GM18951 (cell line): ENCODE measurements around the gene ZNF629.
A peak's percentile ranks its signal among the peaks of the same experiment; 100 is the strongest.

Source experiments
- POLR2A ChIP-seq: IDR thresholded peaks from 4 replicates; pipeline ENCODE4 v1.6.1; 2011; ENCODE audit warnings: mild to moderate bottlenecking; ENCODE audit not compliant: insufficient read length, insufficient read depth; ENCODE audit errors: extremely low read depth
- in situ Hi-C: fragments of 300-500 bp; cut with MboI; formaldehyde crosslinking; loops from one replicate; pipeline ENCODE4 v1.12.0; 2022; ENCODE audit warnings: low sequenced_read_pairs, mixed read lengths, inconsistent platforms; ENCODE audit not compliant: unreplicated experiment

Gene ZNF629

GRCh38 chr16:30780021-30780420 lies 7.0 kb downstream of the ZNF629 start:
- in situ Hi-C loops: no loop called here

GRCh38 chr16:30779596-30779995 lies 7.4 kb downstream of the ZNF629 start:
- in situ Hi-C loops: no loop called here
- no peak for TF ChIP-seq POLR2A

More at GRCh38 chr16:30780021-30780420, 7.0 kb downstream of the ZNF629 start:
- TF ChIP-seq POLR2A: no peak

DNA sequence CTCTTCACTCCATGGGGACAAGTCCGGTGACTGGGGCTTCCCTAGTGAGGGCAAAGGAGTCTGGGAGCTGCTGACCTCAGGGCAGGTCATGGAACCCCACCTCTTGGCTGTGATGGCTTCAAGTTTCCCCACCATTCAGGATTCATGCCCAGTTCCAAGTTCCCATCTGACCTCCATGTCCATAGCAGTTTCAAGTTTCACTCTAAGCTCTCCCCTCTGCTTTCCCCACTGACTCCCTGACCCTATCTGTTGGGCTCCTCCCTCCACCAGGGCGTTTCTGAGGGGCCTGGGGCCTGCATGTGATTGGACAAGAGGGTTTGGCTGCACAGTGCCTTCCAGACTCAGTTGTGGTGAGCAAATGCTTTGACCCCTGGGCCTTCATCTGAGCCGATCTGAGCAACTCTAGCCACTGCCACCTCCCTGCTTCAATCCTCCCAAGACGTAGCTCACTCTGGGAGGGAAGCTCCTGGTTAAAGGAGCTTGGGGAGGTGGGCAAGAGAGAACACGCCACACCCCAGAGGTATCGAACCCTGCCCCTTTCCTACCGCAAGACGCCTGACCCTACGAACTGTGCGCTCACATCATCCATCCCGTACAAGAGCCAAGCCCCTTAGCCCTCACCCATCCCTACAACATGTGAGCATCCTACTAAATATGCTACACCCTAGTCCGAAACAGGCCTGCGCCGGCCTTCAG lies 8.3 kb downstream of the ZNF629 start:
- in situ Hi-C loops: no loop called here
- no peak for TF ChIP-seq POLR2A

DNA sequence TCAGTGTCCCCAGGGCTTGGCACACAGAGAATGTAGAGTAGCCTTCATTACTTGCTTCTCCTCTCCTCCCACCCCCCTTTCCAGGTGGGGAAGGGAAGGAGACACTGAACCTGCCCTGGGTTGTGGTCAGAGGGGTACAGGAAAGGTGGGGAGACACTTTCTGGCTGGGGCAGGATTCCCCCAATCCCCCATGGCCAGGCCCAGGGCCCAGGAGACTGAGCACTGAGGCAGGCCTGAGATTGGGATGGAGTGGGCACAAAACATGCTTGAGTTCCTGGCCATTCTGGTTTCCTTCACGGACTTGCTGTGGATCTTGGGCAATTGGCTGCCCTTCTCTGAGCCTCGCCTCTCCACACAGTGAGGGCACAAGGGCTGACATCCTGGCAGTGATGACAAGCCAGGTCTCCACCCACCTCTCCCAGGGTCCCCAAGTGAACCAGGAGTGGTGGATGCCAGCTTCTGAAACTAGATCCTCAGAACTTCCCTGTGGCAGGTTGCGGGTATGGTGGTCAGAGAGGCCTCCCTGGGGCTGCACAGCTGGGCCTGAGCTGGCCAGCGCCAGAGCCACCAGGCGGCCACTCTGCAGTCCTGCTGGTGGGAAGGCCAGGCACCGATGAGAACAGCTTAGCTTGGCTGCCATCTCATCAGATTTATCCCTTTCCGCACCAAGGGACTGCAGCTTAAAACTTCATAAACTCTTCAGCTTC lies 9.3 kb downstream of the ZNF629 start:
- in situ Hi-C loops: no loop called here
- no peak for TF ChIP-seq POLR2A

DNA sequence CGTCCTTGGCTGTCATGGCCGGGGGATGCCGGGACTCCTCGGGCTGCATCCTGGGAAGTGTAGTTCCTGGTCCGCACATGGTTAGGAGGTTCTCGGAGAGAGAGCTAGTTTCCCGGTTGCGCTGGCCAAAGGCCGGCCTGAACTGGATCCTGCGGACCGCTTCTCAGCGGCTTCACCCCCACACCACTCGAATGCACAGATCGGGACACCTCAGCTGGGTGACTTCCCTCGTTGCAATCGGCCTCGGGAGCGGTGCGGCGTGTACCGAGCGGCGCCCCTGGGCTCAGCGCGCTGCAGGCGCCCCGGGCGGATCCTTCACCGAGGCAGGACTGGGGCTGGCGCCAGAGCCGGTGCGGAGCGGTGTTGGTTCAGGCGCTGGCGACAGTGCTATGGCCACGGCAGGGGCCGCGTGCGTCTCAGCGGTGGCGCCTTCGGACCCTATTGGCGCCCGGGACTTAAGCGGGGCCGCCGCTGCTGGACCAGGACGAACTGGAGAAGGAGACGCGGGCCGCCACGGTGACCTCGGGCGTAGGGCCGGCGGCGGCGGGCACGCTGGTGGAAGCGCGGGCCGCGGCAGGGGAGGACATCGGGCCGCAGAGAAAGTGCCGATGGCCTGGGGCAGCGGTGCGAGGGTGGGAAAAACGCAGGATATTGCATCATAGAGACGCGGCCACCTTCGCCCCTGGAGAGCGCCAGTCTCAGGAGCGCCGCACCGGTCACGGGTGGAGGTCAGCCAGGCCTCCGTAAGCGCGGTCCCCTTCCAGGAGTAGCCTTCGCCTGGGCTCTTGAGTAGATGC lies 11.4 kb downstream of the ZNF629 start:
- in situ Hi-C loops: no loop called here
- peak; percentile 46 for TF ChIP-seq POLR2A

- no peak for TF ChIP-seq POLR2A
- in situ Hi-C loops: no loop called here
Observed at GRCh38 chr16:30775131-30775391, 11.9 kb downstream of the ZNF629 start.

DNA sequence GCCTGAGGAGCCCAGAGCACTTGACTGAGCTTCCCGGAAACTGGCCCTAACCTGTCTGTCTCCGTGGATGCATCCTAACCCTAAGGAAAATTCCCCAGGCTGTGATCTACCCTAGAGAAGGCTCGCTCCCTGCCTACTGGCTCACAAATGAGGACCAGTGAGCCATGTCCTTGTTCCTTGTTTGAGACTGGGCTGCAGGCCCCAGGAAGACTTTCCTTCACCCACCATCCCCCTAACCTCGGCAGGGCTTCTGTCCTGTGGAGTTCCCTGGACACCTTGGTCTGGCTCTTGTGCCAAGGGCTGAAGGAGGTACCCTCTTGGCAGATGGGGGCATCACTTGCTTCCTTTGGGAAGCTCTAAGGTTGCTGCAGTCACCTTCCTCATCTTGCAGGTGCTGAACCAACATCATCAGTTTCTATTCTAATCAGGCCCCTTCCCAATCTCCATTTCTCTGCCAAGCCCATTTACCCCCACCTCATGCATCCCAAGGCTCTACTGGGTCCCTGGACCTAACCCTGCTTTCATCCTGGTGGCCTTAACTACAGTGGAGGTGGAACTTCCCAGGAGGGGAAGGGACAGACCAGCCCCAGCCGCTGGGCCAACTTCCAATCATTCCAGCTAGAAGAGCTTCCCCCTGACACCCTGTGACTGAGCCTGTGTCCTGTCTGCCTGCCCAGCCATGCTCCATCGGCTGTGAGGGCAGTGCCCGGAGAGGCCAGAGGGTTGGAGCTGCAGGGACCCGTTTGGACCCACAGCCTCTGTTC lies 12.5 kb downstream of the ZNF629 start:
- no peak for TF ChIP-seq POLR2A
- in situ Hi-C loops: no loop called here

DNA sequence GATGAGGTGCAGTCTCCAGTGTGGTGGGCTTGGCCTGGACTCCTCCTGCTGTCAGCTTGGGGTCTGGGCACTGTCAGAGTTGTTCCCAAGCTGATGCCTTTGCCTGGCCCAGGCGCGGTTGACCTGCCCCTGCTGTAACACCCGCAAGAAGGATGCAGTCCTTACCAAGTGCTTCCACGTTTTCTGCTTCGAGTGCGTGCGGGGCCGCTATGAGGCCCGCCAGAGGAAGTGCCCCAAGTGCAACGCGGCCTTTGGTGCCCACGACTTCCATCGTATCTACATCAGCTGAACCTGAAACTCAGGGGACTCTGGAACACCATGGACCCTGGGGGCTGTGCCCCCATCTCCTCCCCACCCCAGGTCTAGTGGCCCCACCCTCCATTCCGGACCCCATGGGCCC lies 13.2 kb downstream of the ZNF629 start:
- no peak for TF ChIP-seq POLR2A

DNA sequence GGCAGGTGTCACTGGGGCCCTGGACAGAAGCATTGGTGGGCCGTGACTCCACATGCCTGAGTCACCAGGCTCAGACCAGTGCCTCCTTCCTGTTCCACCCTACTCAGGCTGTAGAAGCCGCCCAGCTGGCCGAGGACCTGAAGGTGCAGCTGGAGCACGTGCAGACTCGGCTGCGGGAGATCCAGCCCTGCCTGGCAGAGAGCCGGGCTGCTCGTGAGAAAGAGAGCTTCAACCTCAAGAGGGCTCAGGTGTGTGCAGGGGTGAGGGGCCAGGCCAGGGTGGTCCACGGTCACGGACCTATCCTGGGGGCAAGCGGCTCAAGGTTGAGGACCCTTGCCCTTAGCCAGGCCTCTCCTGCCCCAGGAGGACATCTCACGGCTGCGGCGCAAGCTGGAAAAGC lies 15.3 kb downstream of the ZNF629 start:
- in situ Hi-C loops: no loop called here

More for the DNA sequence above, 13.2 kb downstream of the ZNF629 start:
- in situ Hi-C loops: no loop called here

DNA sequence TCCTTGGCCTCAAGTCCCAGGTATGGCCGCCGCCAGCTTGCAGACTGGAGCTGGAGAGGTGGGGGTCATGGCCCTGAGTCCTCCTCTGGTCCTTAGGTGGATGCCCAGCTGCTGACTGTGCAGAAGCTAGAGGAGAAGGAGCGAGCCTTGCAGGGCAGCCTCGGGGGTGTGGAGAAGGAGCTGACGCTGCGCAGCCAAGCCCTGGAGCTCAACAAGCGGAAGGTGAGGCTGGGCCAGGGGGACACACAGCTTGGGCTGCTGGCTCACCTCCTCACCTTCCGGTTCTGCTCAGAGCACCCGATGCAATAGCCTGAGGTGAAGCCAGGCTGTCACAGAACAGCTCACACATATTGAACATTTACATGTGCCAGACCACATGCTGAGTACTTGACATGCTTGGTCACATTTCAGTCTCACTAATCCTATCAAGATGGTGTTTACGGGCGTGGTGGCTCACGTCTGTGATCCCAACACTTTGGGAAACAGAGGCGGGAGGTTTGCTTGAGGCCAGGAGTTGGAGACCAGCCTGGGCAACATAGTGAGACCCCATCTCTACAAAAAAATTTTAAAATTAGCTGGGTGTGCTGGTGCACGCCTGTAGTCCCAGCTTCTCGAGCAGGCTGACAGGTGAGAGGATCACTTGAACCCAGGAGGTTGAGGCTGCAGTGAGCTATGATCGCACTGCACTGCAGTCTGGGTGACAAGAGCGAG lies 17.5 kb downstream of the ZNF629 start:
- in situ Hi-C loops: loop anchor here (10.0 kb wide), 1 partner anchor 155 kb away; the partner anchor contains the start of gene FBXL19
- no peak for TF ChIP-seq POLR2A

More for the DNA sequence above, 15.3 kb downstream of the ZNF629 start:
- TF ChIP-seq POLR2A: no peak

GRCh38 chr16:30768583-30769181 lies 18.3 kb downstream of the ZNF629 start:
- in situ Hi-C loops: loop anchor here (10.0 kb wide), 1 partner anchor 156 kb away; the partner anchor contains the start of gene FBXL19
- no peak for TF ChIP-seq POLR2A

DNA sequence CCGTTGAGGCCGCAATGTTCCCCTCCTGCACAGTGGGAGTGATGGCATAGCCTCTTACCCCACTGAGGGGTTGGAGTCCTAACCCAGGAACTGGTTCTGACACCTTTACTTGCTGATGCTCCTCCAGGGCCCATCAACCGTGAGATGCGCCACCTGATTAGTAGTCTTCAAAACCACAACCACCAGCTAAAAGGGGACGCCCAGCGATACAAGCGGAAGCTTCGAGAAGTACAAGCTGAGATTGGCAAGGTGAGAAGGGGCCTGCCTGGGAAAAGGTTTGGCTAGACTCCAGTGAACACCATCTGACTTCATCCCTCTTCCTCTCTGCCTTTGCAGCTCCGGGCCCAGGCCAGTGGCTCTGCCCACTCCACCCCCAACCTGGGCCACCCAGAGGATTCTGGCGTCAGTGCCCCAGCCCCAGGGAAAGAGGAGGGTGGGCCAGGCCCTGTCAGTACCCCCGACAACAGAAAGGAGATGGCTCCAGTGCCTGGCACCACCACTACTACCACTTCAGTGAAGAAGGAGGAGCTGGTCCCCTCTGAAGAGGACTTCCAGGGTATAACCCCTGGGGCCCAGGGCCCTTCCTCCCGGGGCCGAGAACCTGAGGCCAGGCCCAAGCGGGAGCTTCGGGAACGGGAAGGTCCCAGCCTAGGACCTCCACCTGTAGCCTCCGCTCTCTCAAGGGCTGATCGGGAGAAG lies 19.1 kb downstream of the ZNF629 start:
- in situ Hi-C loops: loop anchor here (10.0 kb wide), 1 partner anchor 157 kb away; the partner anchor contains the start of gene FBXL19

GRCh38 chr16:30766933-30767284 lies 20.1 kb downstream of the ZNF629 start:
- in situ Hi-C loops: loop anchor here (10.0 kb wide), 1 partner anchor 158 kb away; the partner anchor contains the start of gene FBXL19
- TF ChIP-seq POLR2A: no peak

More for the DNA sequence above, 19.1 kb downstream of the ZNF629 start:
- no peak for TF ChIP-seq POLR2A
